ENCODE results near the gene GM2A. TPM values are rescaled to one million over a fixed set of nuclear protein-coding genes. Genes with fewer than 3 reads are reported as not detected.

The GM2A gene
- total and polyA plus RNA-seq, 8 donors: 6.4 to 25.0 (median 10.9) TPM

DNA sequence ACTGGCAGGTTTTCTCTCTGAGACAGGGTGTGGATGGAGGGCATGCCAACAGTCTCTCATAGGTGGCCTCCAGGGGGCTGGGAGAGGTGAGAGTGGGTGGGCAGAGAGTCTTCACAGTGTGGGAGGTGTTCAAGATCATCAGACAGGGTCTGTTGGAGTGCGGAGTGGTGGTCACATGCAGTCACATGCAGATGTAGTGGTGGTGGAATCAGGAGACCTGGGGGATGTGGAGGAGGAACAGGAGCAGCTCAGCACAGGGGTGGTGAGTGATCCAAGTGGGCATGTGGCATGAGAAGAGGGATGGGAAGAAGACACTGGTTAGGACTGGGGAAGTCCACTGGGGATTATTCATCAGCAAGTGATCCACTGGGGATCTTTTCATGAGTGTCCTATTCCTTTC, 5.8 kb downstream of the GM2A start:
- no peak for TF ChIP-seq CTCF (IDR thresholded peaks at IDR 0.05)
- intact Hi-C loops (cut with DNase I): no loop called here
- WGBS, 2 donors: 0 to 97% methylated on average over 1 of the region's 1 CpG
- ATAC-seq: no peak
- H3K4me1 ChIP-seq: peaks cover 0 to 7% (median 5%) of the 10 kb centered on the region in 3 donors
- no peaks in the 10 kb centered on the region for H3K9me3 ChIP-seq
- no peaks in the 10 kb centered on the region for H3K36me3 ChIP-seq
- FAIRE-seq: no peak
- DNase-seq: no peak
- H3K27ac ChIP-seq: no peak overlapping the region
- no peak overlapping the region for H3K4me3 ChIP-seq
- H3K27me3 ChIP-seq: no peaks in the 10 kb centered on the region

DNA sequence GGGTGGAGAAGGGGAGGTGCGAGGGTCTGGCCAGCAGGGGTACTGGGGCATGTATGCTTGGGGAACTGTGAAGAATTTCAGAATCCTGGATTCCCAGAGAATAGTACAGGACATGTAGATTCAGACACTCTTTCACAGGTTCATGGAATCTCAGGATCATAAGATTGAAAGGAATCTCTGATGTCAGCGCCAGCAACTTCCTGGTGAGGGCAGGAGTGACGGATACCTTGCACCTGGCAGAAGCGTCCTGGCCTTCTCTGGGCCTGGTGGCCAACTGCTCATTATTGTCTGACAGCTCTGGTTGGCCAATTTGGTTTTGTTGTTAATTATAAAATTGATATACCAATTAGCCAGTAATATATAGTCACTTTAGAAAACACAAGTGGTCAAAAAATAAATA, 6.9 kb downstream of the GM2A start:
- FAIRE-seq: no peak

GRCh38 chr5:151262532-151262931, 9.5 kb downstream of the GM2A start:
- FAIRE-seq (no peak), DNase-seq (no peak), ATAC-seq (no peak)
- peaks cover 0 to 10% (median 9%) of the 10 kb centered on the region in 3 donors for H3K36me3 ChIP-seq
- no peaks in the 10 kb centered on the region for H3K9me3 ChIP-seq
- H3K4me3 ChIP-seq: no peak overlapping the region
- WGBS, 2 donors: 97% methylated on average over 3 of the region's 3 CpGs
- H3K27me3 ChIP-seq: no peaks in the 10 kb centered on the region
- intact Hi-C loops (cut with DNase I): no loop called here
- TF ChIP-seq CTCF (IDR thresholded peaks at IDR 0.05): no peak
- no peak overlapping the region for H3K27ac ChIP-seq
- no peaks in the 10 kb centered on the region for H3K4me1 ChIP-seq

More for the DNA sequence above, 6.9 kb downstream of the GM2A start:
- WGBS, 2 donors: 93 to 99% methylated on average over 4 of the region's 4 CpGs
- Histone ChIP-seq H3K36me3 (no peaks in the 10 kb centered on the region), H3K27me3 (no peaks in the 10 kb centered on the region), H3K27ac (no peak overlapping the region), H3K4me3 (no peak overlapping the region), H3K9me3 (no peaks in the 10 kb centered on the region), H3K4me1 (no peaks in the 10 kb centered on the region)
- DNase-seq (no peak), ATAC-seq (no peak)
- intact Hi-C loops (cut with DNase I): no loop called here
- TF ChIP-seq CTCF (IDR thresholded peaks at IDR 0.05): no peak

GRCh38 chr5:151264113-151264512, 11.1 kb downstream of the GM2A start:
- peaks cover 0 to 10% (median 10%) of the 10 kb centered on the region in 3 donors for H3K36me3 ChIP-seq
- DNase-seq: no peak
- WGBS, 2 donors: 76 to 81% methylated on average over 1 of the region's 1 CpG

More at GRCh38 chr5:151264113-151264512, 11.1 kb downstream of the GM2A start:
- Histone ChIP-seq H3K27ac (no peak overlapping the region), H3K9me3 (no peaks in the 10 kb centered on the region), H3K27me3 (no peaks in the 10 kb centered on the region), H3K4me3 (no peak overlapping the region), H3K4me1 (no peaks in the 10 kb centered on the region)
- intact Hi-C loops (cut with DNase I): no loop called here
- ATAC-seq: peak in 2 of 4 donors; percentile 32 to 35
- TF ChIP-seq CTCF (IDR thresholded peaks at IDR 0.05): no peak
- no peak for FAIRE-seq
